Mesothelial cell of epicardium (in vitro differentiated cells): Measurements from ENCODE around the gene MAPKBP1. TPM values are rescaled to one million over a fixed set of nuclear protein-coding genes. Genes with fewer than 3 reads are reported as not detected.

Experiments used
- DNase-seq, 2 experiments: peaks; one replicate each; pipeline ENCODE4 v3.0.0; 2021; ENCODE audit warnings: low spot score in 2 of 2; ENCODE audit not compliant: unreplicated experiment in 2 of 2
- H3K27ac Mint-ChIP-seq: 2 replicates; pipeline ENCODE4 v1.8.0; 2021; ENCODE audit warnings: mixed read lengths
- H3K27me3 Mint-ChIP-seq: 2 replicates; pipeline ENCODE4 v1.8.0; 2021; ENCODE audit warnings: low read depth, mixed read lengths
- H3K36me3 Mint-ChIP-seq: 2 replicates; pipeline ENCODE4 v1.8.0; 2021; ENCODE audit warnings: mixed read lengths
- H3K4me1 Mint-ChIP-seq: 2 replicates; pipeline ENCODE4 v1.8.0; 2021; ENCODE audit warnings: mixed read lengths
- H3K4me3 Mint-ChIP-seq: 2 replicates; pipeline ENCODE4 v1.8.0; 2021; ENCODE audit warnings: mild to moderate bottlenecking, moderate library complexity, mixed read lengths
- H3K9me3 Mint-ChIP-seq: 2 replicates; pipeline ENCODE4 v1.8.0; 2021; ENCODE audit warnings: mixed read lengths
- total RNA-seq: library from RNA; stranded (reverse); gene quantifications from 3 replicates; pipeline ENCODE4 v1.2.1, GENCODE V29; 2021
- TF ChIP-seq, protein P1 (sequence below): fragments of 200-600 bp; sonication (generic); IDR thresholded peaks from one replicate; pipeline ENCODE4 v1.5.0; 2021; ENCODE audit warnings: antibody characterized with exemption; ENCODE audit not compliant: unreplicated experiment

MAPKBP1 gene
- total RNA-seq, 1 donor from 2014 or later, result 40.8 TPM

DNA sequence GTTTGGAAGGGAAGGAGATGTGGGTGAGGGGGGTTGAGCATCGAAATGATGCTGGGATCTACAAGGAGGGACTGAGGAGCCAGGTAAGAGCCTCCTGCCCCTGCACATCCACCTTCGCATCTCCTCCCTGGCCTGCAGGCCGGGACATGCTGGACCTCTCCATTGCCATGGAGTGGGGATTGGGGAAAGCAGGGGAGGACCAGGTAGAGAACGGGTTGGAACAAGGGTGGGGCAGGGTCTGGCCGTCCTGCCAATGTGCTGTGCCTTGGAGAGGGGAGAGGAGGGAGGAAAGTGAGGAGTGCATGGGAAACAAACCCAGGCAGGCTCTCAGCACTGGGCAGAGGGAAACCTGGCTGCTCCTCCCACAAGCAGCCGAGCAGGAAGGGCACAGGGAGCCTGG is 74.9 kb downstream of the MAPKBP1 start:
- Mint-ChIP-seq H3K36me3 (peaks cover 10% of the 10 kb centered on the region), H3K4me3 (no peak overlapping the region), H3K4me1 (no peaks in the 10 kb centered on the region), H3K27me3 (no peaks in the 10 kb centered on the region), H3K9me3 (no peaks in the 10 kb centered on the region), H3K27ac (no peak overlapping the region)
- no peak for DNase-seq
- TF ChIP-seq, protein P1, sequence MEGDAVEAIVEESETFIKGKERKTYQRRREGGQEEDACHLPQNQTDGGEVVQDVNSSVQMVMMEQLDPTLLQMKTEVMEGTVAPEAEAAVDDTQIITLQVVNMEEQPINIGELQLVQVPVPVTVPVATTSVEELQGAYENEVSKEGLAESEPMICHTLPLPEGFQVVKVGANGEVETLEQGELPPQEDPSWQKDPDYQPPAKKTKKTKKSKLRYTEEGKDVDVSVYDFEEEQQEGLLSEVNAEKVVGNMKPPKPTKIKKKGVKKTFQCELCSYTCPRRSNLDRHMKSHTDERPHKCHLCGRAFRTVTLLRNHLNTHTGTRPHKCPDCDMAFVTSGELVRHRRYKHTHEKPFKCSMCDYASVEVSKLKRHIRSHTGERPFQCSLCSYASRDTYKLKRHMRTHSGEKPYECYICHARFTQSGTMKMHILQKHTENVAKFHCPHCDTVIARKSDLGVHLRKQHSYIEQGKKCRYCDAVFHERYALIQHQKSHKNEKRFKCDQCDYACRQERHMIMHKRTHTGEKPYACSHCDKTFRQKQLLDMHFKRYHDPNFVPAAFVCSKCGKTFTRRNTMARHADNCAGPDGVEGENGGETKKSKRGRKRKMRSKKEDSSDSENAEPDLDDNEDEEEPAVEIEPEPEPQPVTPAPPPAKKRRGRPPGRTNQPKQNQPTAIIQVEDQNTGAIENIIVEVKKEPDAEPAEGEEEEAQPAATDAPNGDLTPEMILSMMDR, result no peak

DNA sequence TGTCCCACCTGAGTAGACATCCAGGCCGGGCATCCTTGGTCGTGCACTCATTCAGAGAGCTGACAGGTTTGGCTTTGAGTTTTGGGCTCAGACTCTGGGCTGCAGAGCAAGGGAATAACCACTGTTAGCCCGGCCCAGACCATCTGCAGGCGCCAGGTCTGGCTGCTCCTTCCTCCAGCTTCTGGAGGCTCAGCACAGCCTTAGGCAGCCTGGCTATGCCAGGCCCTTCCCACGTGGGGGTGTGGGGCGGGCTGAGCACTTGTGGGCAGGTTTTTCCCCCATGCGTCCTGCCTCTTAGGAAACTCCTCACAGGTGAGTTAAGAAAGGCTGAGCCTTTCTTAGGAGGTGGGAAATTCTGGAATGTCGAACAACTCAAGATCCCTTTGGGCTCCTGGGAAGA is 75.6 kb downstream of the MAPKBP1 start:
- H3K9me3 Mint-ChIP-seq, result no peaks in the 10 kb centered on the region
- H3K4me1 Mint-ChIP-seq, result peaks cover 3% of the 10 kb centered on the region
- H3K4me3 Mint-ChIP-seq, result no peak overlapping the region
- TF ChIP-seq, protein P1, result no peak
- peaks cover 10% of the 10 kb centered on the region for H3K36me3 Mint-ChIP-seq
- no peak overlapping the region for H3K27ac Mint-ChIP-seq
- no peaks in the 10 kb centered on the region for H3K27me3 Mint-ChIP-seq
- no peak for DNase-seq

DNA sequence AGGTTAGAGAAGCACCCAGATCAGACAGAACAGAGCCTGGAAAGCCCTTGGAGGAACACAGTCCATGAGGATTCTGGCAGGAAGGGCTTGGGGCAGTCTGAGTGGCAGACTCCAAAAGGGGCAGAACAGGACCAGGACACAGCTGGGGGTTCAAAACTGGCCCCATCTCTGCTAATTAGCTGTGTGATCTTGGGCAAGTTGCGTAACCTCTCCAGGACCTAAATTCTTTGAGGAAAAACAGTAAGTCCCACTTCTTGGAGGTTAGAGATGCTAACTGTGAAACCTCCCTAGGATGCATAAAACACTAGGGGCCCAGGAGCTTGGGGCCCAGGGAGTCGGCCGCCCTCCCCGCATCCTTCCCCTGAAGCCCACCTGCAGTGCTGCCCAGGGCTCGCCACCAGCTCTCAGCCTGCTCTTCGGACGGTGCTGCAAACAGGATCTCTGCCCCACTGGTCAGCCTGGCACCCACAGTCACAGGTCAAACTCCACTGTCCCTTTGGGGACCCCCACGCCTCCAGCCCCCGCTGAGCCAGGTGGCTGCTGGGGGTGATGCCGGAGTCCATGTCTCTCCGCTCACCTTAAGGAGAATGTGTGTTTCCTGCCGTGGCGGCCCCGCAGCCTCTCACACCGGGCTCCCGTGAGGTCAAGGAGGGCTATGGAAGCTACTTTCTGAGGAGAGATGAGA is 76.3 kb downstream of the MAPKBP1 start:
- no peaks in the 10 kb centered on the region for H3K9me3 Mint-ChIP-seq
- no peaks in the 10 kb centered on the region for H3K27me3 Mint-ChIP-seq
- peaks cover 10% of the 10 kb centered on the region for H3K36me3 Mint-ChIP-seq
- H3K27ac Mint-ChIP-seq, result no peak overlapping the region
- H3K4me3 Mint-ChIP-seq, result no peak overlapping the region
- TF ChIP-seq, protein P1, result no peak
- peaks cover 6% of the 10 kb centered on the region for H3K4me1 Mint-ChIP-seq
- no peak for DNase-seq

DNA sequence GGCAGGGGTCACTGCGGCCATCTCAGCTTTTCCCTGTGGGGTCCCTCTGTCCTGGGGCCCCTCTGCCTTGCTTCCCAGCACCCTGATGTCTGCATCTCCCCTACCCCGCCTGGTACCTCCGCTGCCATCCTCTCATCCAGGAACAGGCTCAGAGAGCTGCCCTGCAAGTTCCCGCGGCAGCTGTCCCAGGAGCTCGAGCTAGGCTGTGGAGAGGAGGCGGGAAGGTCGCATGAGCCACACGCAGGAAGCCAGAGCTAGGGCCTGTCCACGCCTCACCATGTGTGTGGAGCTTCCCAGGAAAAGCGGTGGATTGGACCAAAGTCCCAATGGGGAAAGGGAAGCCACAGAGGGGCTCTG is 76.9 kb downstream of the MAPKBP1 start:
- Mint-ChIP-seq H3K27ac (no peak overlapping the region), H3K27me3 (no peaks in the 10 kb centered on the region), H3K4me1 (peaks cover 10% of the 10 kb centered on the region), H3K9me3 (no peaks in the 10 kb centered on the region), H3K36me3 (peaks cover 9% of the 10 kb centered on the region), H3K4me3 (no peak overlapping the region)
- TF ChIP-seq, protein P1, result no peak
- DNase-seq, result no peak

DNA sequence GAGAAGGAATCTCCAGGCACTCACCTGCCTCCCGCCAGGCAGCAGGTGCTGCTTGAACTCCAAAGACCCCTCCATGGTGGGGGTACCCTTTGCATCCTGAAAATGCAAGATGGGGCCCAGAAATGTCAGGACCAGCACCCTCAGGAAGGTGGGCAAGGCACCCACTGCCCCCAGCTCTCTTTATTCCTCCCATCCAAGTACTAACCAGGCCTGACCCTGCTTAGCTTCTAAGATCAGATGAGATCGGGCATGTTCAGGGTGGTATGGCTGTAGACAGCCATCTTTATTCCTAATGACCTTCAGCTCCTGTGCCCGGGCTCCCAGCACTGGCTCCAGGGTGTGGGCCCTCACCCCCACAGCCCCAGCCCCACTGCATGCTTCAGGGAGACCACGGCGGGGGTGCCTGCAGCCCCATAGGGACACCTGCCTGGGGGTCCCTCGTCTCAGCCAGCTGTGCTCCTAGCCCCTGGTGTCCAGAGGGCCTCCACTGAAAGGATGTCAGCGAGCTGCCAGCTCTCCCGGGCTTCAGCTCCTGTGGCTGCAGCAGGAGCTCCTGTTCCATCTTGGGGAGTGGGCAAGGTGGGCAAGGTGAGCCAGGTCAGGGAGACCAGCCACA is 77.6 kb downstream of the MAPKBP1 start:
- no peaks in the 10 kb centered on the region for H3K27me3 Mint-ChIP-seq
- H3K4me1 Mint-ChIP-seq, result peaks cover 10% of the 10 kb centered on the region
- H3K36me3 Mint-ChIP-seq, result peaks cover 7% of the 10 kb centered on the region
- H3K27ac Mint-ChIP-seq, result no peak overlapping the region
- no peak for DNase-seq
- H3K4me3 Mint-ChIP-seq, result no peak overlapping the region
- TF ChIP-seq, protein P1, result no peak
- H3K9me3 Mint-ChIP-seq, result no peaks in the 10 kb centered on the region
